Panc1 (cell line): Measurements from ENCODE around the gene PSMD6. TPM values are rescaled to one million over a fixed set of nuclear protein-coding genes. Genes with fewer than 3 reads are reported as not detected.

Experiments used
- ATAC-seq: fragments of 200-7000 bp; cut with Tn5 transposase; 2 replicates; pipeline ENCODE4 v1.9.1; 2020; ENCODE audit warnings: mild to moderate bottlenecking, moderate library complexity
- BruUV-seq: library from RNA; stranded (reverse); fragments of 400-500 nt; replicated peaks from 2 replicates; lab custom pipeline; 2021; lab: Mats Ljungman, UMichigan
- CTCF ChIA-PET: fragments of 300-600 bp; sonication (Branson Sonifier 250); formaldehyde crosslinking; loops from one replicate; lab custom pipeline; 2022; ENCODE audit warnings: antibody characterized with exemption; lab: Charles Lee
- POLR2A ChIA-PET: fragments of 300-600 bp; sonication (Branson Sonifier 250); formaldehyde crosslinking; loops from one replicate; lab custom pipeline; 2022; ENCODE audit warnings: antibody characterized with exemption; lab: Charles Lee
- DNase-seq: peaks from one replicate; pipeline ENCODE4 v3.0.0-alpha.2; 2010; ENCODE audit warnings: low read depth, low spot score
- H3K27ac ChIP-seq: 2 replicates; pipeline ENCODE4 v1.5.1; 2011; ENCODE audit warnings: mild to moderate bottlenecking, low read length, inconsistent platforms
- H3K27me3 ChIP-seq: fragments of 200-500 bp; sonication (Bioruptor generic); 2 replicates; pipeline ENCODE4 v1.6.0; 2014; ENCODE audit warnings: low read length, inconsistent platforms; ENCODE audit not compliant: control insufficient read depth, insufficient read depth
- H3K36me3 ChIP-seq: fragments of 200-500 bp; sonication (Bioruptor generic); 2 replicates; pipeline ENCODE4 v1.5.1; 2014; ENCODE audit warnings: inconsistent platforms, mild to moderate bottlenecking, low read length, moderate library complexity; ENCODE audit not compliant: control insufficient read depth, insufficient read depth
- H3K4me1 ChIP-seq: 2 replicates; pipeline ENCODE4 v1.5.1; 2011; ENCODE audit warnings: inconsistent platforms, mild to moderate bottlenecking, low read length, moderate library complexity; ENCODE audit not compliant: control insufficient read depth, insufficient read depth
- H3K4me3 ChIP-seq, 2 experiments: 2 replicates each; pipeline ENCODE4 v1.5.1; 2011 to 2012; ENCODE audit warnings: low read depth in 2 of 2, low read length in 2 of 2, mild to moderate bottlenecking in 2 of 2, inconsistent platforms in 1 of 2, moderate library complexity in 1 of 2
- H3K9me3 ChIP-seq: fragments of 200-500 bp; sonication (Bioruptor generic); 2 replicates; pipeline ENCODE4 v1.5.1; 2014; ENCODE audit warnings: low read depth, mild to moderate bottlenecking, inconsistent platforms, low read length, moderate library complexity; ENCODE audit not compliant: control insufficient read depth, insufficient read depth
- POLR2AphosphoS5 ChIP-seq: IDR thresholded peaks from 2 replicates; pipeline ENCODE4 v1.6.1; 2012; ENCODE audit warnings: mild to moderate bottlenecking, low read depth, low read length, moderate library complexity
- REST ChIP-seq, 2 experiments: IDR thresholded peaks; 2 replicates each; pipeline ENCODE4 v1.6.1; 2011 to 2012; ENCODE audit warnings: low read depth in 2 of 2, control low read depth in 1 of 2, low read length in 1 of 2, mild to moderate bottlenecking in 1 of 2, moderate library complexity in 1 of 2; ENCODE audit not compliant: insufficient read depth in 1 of 2
- SIN3A ChIP-seq: IDR thresholded peaks from 2 replicates; pipeline ENCODE4 v1.6.1; 2012; ENCODE audit warnings: low read depth, mild to moderate bottlenecking, low read length, moderate library complexity, borderline replicate concordance; ENCODE audit not compliant: insufficient read depth
- TCF7L2 ChIP-seq: IDR thresholded peaks from 2 replicates; pipeline ENCODE4 v1.6.1; 2011; ENCODE audit warnings: mild to moderate bottlenecking, low read depth, low read length, inconsistent platforms
- in situ Hi-C: cut with HindIII; loops from 2 replicates; pipeline ENCODE4 v1.10.0; 2016; ENCODE audit warnings: low sequenced_read_pairs, low pct_unique_long_range_greater_than_20kb
- intact Hi-C: fragments of 100-400 bp; cut with micrococcal nuclease; formaldehyde crosslinking; loops from one replicate; pipeline ENCODE4 v1.10.0; 2022; ENCODE audit not compliant: unreplicated experiment
- total RNA-seq: library from RNA; stranded (reverse); gene quantifications from one replicate; pipeline ENCODE4 v1.2.1, GENCODE V29; 2021; ENCODE audit not compliant: unreplicated experiment
- TF ChIP-seq, protein P1 (sequence below): fragments of 450-650 bp; IDR thresholded peaks from 2 replicates; pipeline ENCODE4 v1.5.1; 2017; ENCODE audit warnings: mild to moderate bottlenecking

PSMD6 gene
- total RNA-seq, 1 experiment from 2014 or later = 55.6 TPM

GRCh38 chr3:63992516-63993209 lies 30.6 kb downstream of the PSMD6 start:
- ATAC-seq = no peak
- BruUV-seq = no TSS peak
- Histone ChIP-seq H3K27me3 (no peaks in the 10 kb centered on the region), H3K36me3 (peaks cover 13% of the 10 kb centered on the region), H3K9me3 (no peaks in the 10 kb centered on the region), H3K27ac (no peak overlapping the region), H3K4me1 (no peaks in the 10 kb centered on the region), H3K4me3 (no peak overlapping the region)
- intact Hi-C loops = no loop called here
- TF ChIP-seq POLR2AphosphoS5 = no peak
- TF ChIP-seq SIN3A = no peak
- no peak for TF ChIP-seq TCF7L2
- no peak for TF ChIP-seq REST (IDR thresholded peaks at IDR 0.05; ENCODE audit: insufficient read depth in 1 of 2, low read depth in 2 of 2, low read length in 1 of 2)
- TF ChIP-seq, protein P1, sequence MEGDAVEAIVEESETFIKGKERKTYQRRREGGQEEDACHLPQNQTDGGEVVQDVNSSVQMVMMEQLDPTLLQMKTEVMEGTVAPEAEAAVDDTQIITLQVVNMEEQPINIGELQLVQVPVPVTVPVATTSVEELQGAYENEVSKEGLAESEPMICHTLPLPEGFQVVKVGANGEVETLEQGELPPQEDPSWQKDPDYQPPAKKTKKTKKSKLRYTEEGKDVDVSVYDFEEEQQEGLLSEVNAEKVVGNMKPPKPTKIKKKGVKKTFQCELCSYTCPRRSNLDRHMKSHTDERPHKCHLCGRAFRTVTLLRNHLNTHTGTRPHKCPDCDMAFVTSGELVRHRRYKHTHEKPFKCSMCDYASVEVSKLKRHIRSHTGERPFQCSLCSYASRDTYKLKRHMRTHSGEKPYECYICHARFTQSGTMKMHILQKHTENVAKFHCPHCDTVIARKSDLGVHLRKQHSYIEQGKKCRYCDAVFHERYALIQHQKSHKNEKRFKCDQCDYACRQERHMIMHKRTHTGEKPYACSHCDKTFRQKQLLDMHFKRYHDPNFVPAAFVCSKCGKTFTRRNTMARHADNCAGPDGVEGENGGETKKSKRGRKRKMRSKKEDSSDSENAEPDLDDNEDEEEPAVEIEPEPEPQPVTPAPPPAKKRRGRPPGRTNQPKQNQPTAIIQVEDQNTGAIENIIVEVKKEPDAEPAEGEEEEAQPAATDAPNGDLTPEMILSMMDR = no peak
- in situ Hi-C loops = no loop called here
- CTCF ChIA-PET = no interaction called here
- no peak for DNase-seq
- POLR2A ChIA-PET = no interaction called here

DNA sequence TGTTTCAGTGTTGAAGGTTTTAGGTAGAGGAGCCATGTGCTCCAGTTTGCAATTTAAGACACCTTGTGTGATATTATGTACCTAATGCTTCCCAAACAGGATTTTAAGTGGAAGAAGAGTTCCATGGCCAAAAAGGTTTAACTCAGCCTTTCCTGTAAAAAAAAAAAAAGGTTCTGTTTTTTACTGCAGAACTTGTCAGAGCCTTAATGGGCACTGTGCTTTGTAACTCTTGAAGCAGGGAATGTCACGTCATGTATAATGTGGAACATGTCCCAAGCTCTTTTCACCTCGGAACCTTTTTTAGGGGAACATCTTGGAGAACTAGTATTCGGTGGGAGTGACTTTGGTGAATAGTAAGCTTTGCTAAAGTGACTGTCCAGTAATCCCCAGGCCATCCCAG lies 31.6 kb downstream of the PSMD6 start:
- ChIA-PET CTCF (no interaction called here), POLR2A (no interaction called here)
- Histone ChIP-seq H3K36me3 (peaks cover 13% of the 10 kb centered on the region), H3K27me3 (no peaks in the 10 kb centered on the region), H3K4me3 (no peak overlapping the region), H3K4me1 (no peaks in the 10 kb centered on the region), H3K27ac (no peak overlapping the region), H3K9me3 (no peaks in the 10 kb centered on the region)
- BruUV-seq = no TSS peak
- TF ChIP-seq SIN3A = no peak
- no peak for TF ChIP-seq REST (IDR thresholded peaks at IDR 0.05; ENCODE audit: insufficient read depth in 1 of 2, low read depth in 2 of 2, low read length in 1 of 2)
- no peak for TF ChIP-seq TCF7L2
- TF ChIP-seq, protein P1 = no peak
- no peak for TF ChIP-seq POLR2AphosphoS5
- ATAC-seq = no peak
- in situ Hi-C loops (no loop called here), intact Hi-C loops (no loop called here)
- no peak for DNase-seq
